Gastroesophageal sphincter (tissue), 4 donors: ENCODE measurements around the gene ABCC12. TPM values are rescaled to one million over a fixed set of nuclear protein-coding genes. Genes with fewer than 3 reads are reported as not detected.

ENCODE experiments used
- ATAC-seq: fragments of 150-250 bp; one replicate; pipeline ENCODE4 v1.9.1; 2016; ENCODE audit warnings: mild to moderate bottlenecking, moderate library complexity
- H3K27ac ChIP-seq, 4 donors: fragments of 200-600 bp; sonication (generic) in 3 of 4; 1 replicate in 3 of 4; 2 replicates in 1 of 4; pipeline ENCODE4 v1.5.1; 2016 to 2019
- H3K27me3 ChIP-seq: fragments of 200-600 bp; sonication (generic); one replicate; pipeline ENCODE4 v1.5.1; 2019
- H3K36me3 ChIP-seq, 2 donors: fragments of 200-600 bp; sonication (generic); one replicate each; pipeline ENCODE4 v1.5.1; 2019; ENCODE audit warnings: control low read depth in 1 of 2
- H3K4me1 ChIP-seq, 3 donors: fragments of 200-600 bp; sonication (generic); 1 replicate in 2 of 3; 2 replicates in 1 of 3; pipeline ENCODE4 v1.5.1; 2016 to 2019; ENCODE audit warnings: control low read depth in 2 of 3
- H3K4me3 ChIP-seq, 2 donors: fragments of 200-600 bp; sonication (generic); one replicate each; pipeline ENCODE4 v1.5.1; 2019; ENCODE audit warnings: mild to moderate bottlenecking in 1 of 2, moderate library complexity in 1 of 2
- H3K9me3 ChIP-seq, 3 donors: fragments of 200-600 bp; sonication (generic); one replicate each; pipeline ENCODE4 v1.5.1; 2017 to 2019; ENCODE audit warnings: control low read depth in 2 of 3
- EP300 ChIP-seq: sonication (generic); formaldehyde crosslinking; IDR thresholded peaks from one replicate; pipeline ENCODE4 v1.6.1; 2017; ENCODE audit warnings: antibody characterized with exemption, mild to moderate bottlenecking
- POLR2A ChIP-seq, 2 donors: fragments of 450-650 bp; IDR thresholded peaks; one replicate each; pipeline ENCODE4 v1.6.1; 2017; ENCODE audit warnings: antibody characterized with exemption in 2 of 2, mild to moderate bottlenecking in 2 of 2, moderate library complexity in 1 of 2
- POLR2AphosphoS5 ChIP-seq: sonication (generic); formaldehyde crosslinking; IDR thresholded peaks from one replicate; pipeline ENCODE4 v1.6.1; 2017; ENCODE audit warnings: antibody characterized with exemption
- WGBS, 2 donors: methylation state at CpG; one replicate each; pipeline ENCODE4 v1.1.5; 2018; ENCODE audit warnings: low coverage in 1 of 2; 5-methylcytosine and 5-hydroxymethylcytosine counted together
- total RNA-seq, 4 donors: library from RNA; depleted of rRNA; stranded (reverse); fragments of >200 nt; gene quantifications; one replicate each; pipeline ENCODE4 v1.1.0, GENCODE V29; 2016
- TF ChIP-seq, protein P1 (sequence below), 4 experiments: fragments of 200-600 bp in 2 of 4; fragments of 450-650 bp in 2 of 4; sonication (generic) in 1 of 4; IDR thresholded peaks; one replicate each; pipeline ENCODE4 v1.5.1; 2017 to 2019; ENCODE audit warnings: antibody characterized with exemption in 4 of 4, mild to moderate bottlenecking in 2 of 4, moderate library complexity in 2 of 4

Gene ABCC12
- total RNA-seq, 4 donors from 2014 or later, result not detected

DNA sequence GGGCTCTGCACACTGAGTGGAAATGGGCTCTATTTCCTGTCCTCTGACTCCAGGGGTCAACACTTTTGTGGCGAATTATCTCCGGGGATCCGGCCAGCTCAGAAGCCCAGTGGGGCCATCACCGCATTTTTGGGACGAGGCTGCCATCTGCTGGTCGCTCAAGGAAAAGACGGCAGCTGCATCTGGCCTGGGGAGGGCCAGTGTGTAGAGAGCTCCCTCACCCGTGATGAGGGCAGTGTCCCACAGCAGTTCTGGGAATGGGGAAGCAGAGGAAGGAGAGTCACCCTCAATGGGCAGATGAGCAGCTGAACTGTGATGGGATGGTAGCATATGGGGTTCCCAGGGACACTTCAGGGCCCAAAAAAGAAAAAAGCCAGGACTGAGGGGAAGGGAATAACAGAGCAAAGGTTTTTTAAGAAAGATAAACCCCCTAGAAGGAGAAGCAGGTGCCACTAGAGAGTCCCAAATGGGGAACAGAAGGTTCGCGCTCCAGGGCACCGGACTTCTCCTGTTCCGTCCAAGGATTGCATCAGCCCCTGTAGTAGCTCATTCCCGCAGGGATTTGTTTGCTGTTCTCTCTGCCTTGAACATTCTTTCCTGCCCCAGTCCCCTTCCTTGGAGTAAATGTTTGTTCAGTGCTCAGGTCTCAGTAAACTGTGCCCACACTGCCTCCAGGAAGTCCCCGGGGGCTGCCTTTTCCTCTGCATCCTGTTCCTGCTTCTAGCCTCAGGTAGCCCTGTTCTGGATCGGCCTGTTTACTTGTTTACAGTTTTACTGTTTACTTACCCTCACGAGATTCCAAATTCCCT lies 9.3 kb upstream of the ABCC12 start:
- 31 to 39% methylated on average over 5 to 10 of the region's 16 CpGs for WGBS, 2 donors
- Histone ChIP-seq H3K4me3 (no peak overlapping the region), H3K36me3 (no peaks in the 10 kb centered on the region), H3K4me1 (peaks cover 0 to 5% (median 2%) of the 10 kb centered on the region in 3 donors), H3K27ac (no peak overlapping the region), H3K9me3 (no peaks in the 10 kb centered on the region), H3K27me3 (peaks cover 13% of the 10 kb centered on the region)
- ATAC-seq, result peak; percentile 88
- TF ChIP-seq POLR2AphosphoS5, result no peak
- no peak for TF ChIP-seq POLR2A (IDR thresholded peaks at IDR 0.05)
- TF ChIP-seq, protein P1, sequence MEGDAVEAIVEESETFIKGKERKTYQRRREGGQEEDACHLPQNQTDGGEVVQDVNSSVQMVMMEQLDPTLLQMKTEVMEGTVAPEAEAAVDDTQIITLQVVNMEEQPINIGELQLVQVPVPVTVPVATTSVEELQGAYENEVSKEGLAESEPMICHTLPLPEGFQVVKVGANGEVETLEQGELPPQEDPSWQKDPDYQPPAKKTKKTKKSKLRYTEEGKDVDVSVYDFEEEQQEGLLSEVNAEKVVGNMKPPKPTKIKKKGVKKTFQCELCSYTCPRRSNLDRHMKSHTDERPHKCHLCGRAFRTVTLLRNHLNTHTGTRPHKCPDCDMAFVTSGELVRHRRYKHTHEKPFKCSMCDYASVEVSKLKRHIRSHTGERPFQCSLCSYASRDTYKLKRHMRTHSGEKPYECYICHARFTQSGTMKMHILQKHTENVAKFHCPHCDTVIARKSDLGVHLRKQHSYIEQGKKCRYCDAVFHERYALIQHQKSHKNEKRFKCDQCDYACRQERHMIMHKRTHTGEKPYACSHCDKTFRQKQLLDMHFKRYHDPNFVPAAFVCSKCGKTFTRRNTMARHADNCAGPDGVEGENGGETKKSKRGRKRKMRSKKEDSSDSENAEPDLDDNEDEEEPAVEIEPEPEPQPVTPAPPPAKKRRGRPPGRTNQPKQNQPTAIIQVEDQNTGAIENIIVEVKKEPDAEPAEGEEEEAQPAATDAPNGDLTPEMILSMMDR (IDR thresholded peaks at IDR 0.05), result peak; percentile 61 to 84 (median 76)
- TF ChIP-seq EP300, result no peak

DNA sequence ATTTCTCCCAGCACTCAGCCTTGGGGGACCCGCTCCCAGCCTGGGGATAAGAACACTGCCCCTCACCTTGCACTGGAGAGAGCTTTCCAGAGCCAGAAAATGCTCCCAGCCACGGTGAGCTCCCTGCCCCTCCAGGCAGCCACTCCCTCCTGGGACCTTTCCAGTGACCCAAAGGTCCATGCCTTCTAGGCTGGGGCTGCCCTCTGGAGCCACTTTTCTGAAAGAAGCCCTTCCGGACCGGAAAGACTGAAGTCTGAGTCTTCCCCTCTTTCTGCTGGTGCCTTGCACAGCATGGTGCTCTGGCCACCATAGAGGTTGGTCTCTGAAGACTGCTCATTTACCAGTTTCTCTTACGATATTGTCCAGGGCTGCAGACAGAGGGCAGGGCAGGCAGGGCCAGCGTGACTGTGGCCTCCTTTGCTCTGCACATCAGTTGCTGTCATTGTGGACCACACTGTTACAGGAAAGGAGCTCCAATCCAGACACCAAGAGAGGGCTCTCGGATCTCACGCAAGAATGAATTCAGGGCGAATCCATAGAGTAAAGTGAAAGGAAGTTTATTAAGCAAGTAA lies 7.1 kb upstream of the ABCC12 start:
- Histone ChIP-seq H3K4me1 (peaks cover 0 to 5% (median 2%) of the 10 kb centered on the region in 3 donors), H3K36me3 (no peaks in the 10 kb centered on the region), H3K27me3 (peaks cover 19% of the 10 kb centered on the region), H3K9me3 (no peaks in the 10 kb centered on the region), H3K27ac (no peak overlapping the region), H3K4me3 (no peak overlapping the region)
- WGBS, 2 donors, result 20% methylated on average over 1 of the region's 9 CpGs; no CpG with 5 or more reads in 1 of the 2 donors
- ATAC-seq, result no peak
- TF ChIP-seq, protein P1 (IDR thresholded peaks at IDR 0.05), result no peak
- TF ChIP-seq POLR2AphosphoS5 (no peak), EP300 (no peak), POLR2A (IDR thresholded peaks at IDR 0.05) (no peak)

DNA sequence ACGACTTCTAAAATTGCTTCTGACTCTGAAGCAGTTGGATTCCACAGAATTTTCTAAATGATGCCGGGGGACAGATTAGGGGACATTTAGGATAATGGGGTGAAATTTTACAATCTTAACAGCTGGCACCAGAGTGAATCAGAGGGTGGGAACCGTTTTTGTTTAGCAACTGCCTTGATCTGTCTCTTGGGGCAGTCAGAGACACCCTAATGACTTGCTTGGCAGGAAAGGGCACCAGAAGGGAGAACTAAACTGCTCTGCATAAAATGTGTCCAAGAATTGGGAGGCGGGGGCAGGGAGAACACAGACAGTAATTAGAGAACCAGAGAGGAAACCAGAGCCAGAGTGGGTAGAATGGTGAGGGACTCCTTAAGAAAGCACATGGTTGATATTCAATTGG lies 6.1 kb upstream of the ABCC12 start:
- Histone ChIP-seq H3K27me3 (peaks cover 27% of the 10 kb centered on the region), H3K36me3 (no peaks in the 10 kb centered on the region), H3K4me1 (peaks cover 0 to 5% (median 2%) of the 10 kb centered on the region in 3 donors), H3K4me3 (no peak overlapping the region), H3K9me3 (no peaks in the 10 kb centered on the region), H3K27ac (no peak overlapping the region)
- TF ChIP-seq EP300 (no peak), POLR2A (IDR thresholded peaks at IDR 0.05) (no peak), POLR2AphosphoS5 (no peak)
- TF ChIP-seq, protein P1 (IDR thresholded peaks at IDR 0.05), result no peak
- ATAC-seq, result no peak
- WGBS, 2 donors, result 60 to 67% methylated on average over 4 of the region's 4 CpGs

DNA sequence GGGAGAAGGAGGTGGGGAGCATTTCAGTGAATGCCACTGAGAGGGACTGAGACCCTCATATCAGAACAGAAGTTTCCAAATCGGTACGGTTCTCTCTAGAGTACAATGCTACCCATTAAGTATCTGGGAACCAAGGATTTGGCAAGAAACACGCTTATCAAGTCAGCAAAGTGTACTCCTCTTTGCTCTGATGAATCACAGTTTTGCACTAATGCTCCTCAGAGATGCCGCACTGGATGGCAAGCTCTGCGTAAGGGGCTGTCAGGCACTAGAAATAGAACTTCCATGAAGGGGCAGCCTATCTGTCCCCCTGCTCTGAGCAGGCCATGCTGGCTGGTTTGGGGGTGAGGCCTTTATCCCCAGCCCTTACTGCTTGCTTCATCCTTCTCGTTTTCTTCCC lies 4.8 kb upstream of the ABCC12 start:
- no peak overlapping the region for H3K27ac ChIP-seq
- no peaks in the 10 kb centered on the region for H3K9me3 ChIP-seq
- WGBS, 2 donors, result 57 to 63% methylated on average over 5 to 6 of the region's 6 CpGs
- H3K4me1 ChIP-seq, result peaks cover 0 to 11% (median 2%) of the 10 kb centered on the region in 3 donors
- no peaks in the 10 kb centered on the region for H3K36me3 ChIP-seq
- no peak for ATAC-seq
- TF ChIP-seq POLR2AphosphoS5 (no peak), POLR2A (IDR thresholded peaks at IDR 0.05) (no peak), EP300 (no peak)
- TF ChIP-seq, protein P1 (IDR thresholded peaks at IDR 0.05), result no peak
- no peak overlapping the region for H3K4me3 ChIP-seq
- H3K27me3 ChIP-seq, result peaks cover 40% of the 10 kb centered on the region
